ENCODE data around the gene SIGMAR1.

Gene SIGMAR1

DNA sequence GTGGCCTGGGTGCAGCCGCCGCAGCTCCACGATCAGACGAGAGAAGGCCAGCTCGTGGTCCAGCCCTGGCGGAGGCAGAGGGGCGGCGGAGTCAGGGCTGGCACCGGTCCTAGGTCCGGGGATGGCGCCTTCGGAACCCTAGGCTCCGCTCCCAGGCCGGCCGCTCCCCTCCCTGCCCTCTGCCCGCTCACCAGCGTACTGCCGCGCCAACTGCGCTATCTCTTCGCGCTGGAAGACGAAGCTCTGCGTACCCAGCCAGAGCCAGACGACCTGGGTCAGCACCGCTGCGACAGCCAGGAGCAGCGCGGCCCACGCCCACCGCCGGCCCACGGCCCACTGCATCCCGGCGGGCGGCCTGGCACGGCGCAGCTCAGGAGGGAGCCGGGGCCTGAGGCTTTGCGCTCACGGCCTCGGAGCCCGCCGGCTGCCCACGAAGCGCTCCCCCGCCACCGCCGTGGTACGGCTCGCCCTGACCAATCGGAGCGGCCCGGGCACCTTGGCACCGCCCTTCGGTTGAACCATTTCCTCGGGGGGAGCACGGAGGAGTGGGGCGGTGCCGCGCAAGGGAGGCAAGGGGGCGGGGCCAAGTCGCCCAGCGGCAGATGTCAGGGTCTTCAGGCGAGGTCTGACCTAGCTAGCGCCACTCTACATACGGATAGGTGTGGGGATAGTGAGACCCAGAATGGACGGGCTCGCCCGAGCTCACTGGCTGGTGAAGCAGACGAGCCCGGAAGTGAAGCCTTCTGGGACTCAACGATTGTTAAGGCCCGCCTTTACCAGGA lies at the start of gene SIGMAR1:
Gene SIGMAR1, minus strand, starts transcription at position 432 of the 782 bp plus-strand sequence. Its CDS starts 90 bp downstream, at position 342.
- peak; percentile 94 for DNase-seq

DNA sequence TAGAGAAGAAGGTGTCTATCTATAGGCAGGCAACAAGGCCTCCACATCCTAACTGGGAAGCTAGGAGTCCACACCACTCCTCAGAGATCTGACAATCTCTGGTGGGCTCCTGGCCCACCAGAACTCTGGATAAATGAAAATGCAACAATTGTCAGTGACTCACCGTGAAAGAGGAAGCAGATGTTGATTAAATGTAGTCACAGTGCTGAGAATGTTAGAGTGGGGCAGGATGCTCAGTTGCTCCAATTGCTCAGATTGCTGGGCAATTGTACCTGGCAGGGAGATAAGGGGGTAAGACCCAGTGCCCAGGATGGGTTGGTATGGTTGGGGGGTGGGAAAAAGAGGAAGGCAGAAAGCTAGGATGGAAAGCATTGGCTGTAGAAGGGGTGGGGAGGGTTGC lies 49.1 kb upstream of the SIGMAR1 start:
- DNase-seq: no peak

DNA sequence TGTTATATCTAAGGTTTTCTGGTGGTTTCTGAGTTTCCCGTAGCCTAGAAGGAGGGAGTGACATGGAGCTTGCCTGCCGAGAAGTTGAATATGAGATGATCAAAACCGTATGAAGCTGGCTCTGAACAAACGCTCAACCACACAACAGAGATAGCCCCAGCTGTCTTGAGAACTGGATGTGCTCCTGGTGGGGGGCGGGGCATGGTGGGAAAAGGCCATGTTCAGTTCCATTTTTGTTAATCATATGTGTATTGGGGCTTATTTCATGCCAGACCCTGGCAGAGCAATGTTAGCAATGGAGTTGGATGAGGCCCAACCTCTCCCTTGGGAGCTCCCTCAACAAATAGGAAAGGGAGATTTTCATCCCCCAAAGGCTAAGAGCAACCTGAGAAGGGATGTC lies 48.6 kb upstream of the SIGMAR1 start:
- DNase-seq: no peak

DNA sequence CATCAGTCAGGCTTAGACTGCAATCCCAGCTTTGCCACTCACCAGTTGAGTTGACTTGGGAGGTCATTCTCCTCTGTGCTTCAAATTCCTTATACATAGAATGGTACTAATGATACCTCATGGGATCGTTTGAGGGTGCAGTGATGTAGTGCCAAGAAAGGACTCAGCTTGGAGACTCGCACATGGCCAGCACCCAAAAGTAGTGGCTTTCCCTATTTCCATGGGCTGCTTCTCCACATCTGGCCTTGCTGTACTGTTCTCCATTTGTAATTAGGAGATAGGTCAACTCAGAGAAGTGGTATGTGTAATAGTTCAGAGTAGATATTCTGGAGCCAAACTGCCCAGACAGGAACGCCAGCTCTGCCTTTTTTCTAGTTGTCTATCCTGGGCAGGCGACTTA lies 48.0 kb upstream of the SIGMAR1 start:
- DNase-seq: no peak

DNA sequence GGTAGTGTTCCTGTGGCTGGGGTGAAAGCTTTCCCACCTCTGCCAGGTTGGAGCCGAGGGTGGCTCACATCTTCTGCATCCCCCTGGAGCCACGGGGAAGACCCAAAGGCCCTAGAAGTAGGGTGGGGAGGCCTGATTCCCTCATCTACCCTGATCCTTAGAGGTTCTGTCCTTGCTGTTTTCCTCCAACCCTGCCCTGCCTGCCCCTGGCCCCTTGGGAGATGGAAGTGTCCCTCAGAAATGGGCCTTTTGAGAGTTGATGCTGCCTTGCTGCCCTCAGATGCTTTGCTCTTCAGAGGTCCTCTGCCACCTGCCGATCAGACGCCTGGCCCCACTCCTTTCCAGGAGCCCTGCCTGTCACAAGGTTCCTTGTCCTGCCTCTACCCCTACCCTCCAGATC lies 47.2 kb upstream of the SIGMAR1 start:
- no peak for DNase-seq

DNA sequence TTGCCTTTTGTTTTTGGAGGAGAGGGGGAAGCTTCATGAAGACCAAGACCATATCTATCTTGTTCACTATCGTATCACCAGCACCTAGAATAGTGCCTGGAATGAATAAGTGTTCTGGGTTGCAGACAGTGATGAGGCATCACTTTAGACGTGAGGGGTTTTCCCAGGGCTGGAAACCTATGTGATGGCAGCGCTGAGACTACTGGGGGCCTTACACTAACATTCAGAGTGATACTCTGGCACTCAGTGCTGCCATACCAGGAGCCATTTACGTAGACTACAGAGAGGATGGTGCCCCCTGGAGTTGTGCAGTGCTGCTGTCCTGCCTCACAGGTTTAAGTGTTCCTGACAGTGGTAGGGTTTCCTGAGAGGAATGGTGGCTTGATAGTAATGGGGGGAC lies 46.6 kb upstream of the SIGMAR1 start:
- DNase-seq: no peak

DNA sequence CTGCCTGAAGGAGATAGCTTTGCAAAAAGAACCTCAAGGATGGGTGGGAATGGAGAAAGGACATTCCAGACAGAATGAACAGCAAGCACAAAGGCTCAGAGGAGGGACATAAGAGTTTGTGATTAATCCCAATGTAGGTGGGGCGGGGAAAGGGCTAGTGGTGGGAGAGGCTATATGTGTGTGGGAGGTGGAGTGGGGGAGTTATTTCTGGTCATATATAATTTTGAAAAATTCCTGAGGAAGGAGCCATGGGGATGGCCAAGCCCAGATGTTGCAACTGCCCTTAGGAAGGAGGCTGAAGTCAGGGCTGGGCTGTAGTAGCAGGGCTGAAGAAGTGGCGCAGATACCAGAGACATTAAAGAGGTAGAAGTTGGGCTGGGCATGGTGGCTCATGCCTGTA lies 38.3 kb upstream of the SIGMAR1 start:
- no peak for DNase-seq

DNA sequence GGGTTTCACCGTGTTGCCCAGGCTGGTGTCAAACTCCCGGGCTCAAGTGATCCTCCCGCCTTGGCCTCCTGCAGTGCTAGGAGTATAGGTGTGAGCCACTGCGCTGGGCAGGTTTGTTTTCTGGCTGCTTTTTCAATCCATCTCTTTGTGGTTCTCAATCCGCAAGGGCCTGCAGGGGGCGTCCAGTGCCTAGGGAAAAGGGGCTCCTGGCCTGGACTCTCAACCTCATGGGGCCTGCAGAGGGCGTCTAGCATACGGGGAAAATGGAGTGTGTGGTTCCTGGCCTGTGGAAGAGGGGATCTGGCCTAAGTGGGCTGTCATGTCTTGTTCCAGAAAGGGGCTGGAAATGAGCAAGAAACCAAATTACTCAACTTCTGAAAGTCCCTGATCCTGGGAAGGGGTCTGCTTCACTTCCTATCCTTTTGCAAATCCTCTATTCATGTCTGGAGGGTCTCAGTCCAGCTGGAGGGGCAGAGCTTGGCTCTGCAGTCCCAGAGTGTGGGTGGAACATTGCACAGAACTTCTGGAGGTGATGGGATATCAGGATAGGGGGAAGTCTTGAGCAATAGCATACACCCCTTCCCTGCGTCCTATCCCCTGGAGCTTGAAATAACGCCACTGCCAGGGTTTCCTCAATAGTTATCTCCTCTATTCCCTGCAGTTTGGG lies 37.6 kb upstream of the SIGMAR1 start:
- DNase-seq: peak; percentile 90

DNA sequence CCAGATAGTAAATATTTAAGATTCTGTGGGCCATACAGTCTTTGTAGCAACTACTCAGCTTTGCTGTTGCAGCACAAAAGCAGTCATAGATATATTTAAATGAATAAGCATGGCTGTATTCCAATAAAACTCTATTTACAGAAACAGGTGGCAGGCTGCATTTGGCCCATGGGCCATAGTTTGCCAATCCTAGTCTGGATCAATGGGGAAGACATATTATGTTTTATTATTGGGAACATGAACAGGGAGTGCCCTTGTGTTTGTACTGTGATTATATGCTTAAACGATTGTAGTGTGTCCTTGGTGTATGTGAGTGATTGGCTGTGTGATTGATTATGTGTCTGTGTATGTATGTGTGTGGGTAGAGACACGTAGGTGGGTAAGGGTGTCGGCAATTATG lies 36.9 kb upstream of the SIGMAR1 start:
- no peak for DNase-seq

DNA sequence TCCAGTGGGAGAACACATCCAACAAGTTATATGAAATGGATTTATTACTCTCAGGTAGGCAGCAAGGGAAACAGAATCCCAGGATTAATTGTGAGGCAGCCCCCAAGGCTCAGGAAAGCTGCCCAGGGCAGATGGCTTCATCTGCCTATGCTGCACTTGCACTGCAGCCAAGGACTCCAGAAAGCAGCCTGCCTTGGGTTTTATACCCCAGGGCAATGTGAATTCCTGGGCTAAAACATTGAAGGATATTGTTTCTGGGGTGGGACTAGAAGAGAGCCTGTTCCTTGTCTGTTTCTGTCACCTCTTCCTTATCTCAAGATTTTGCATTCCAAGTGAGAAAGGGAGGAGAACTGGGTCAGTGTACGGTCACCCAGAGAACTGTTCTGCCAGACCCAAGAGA lies 33.7 kb upstream of the SIGMAR1 start:
- DNase-seq: no peak

DNA sequence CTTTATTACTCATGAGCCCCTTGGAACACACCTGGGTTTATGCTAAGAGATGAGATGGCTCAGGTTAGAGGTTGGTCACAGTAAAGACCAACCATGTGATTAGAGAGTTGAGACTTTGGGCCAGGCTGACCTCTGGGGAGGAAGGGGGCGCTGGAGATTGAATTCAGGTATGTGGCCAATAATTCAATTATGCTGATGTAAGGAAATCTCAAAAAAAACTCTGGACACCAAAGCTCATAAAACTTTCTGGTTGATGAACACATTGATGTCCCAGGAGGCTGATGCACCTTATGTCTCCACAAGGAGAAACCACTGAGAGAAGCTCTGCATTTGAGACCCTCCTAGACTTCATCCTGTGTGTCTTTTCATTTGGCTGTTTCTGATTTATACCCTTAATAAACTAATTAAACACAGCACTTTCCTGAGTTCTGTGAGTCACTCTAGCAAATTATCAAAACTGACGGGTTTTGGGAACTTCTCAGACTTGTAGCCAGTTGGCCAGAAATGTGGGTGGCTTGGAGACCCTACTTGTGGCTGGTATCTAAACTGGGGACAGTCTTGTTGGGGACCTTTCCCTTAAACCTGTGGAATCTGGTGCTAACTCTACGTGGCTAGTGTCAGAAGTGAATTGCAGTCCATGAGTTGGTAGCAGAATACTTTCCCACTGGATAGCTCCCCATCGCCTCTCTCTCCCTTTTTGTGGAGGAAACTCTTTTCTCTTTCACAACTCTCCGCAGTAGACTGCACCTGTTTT lies 32.4 kb upstream of the SIGMAR1 start:
- DNase-seq: no peak

DNA sequence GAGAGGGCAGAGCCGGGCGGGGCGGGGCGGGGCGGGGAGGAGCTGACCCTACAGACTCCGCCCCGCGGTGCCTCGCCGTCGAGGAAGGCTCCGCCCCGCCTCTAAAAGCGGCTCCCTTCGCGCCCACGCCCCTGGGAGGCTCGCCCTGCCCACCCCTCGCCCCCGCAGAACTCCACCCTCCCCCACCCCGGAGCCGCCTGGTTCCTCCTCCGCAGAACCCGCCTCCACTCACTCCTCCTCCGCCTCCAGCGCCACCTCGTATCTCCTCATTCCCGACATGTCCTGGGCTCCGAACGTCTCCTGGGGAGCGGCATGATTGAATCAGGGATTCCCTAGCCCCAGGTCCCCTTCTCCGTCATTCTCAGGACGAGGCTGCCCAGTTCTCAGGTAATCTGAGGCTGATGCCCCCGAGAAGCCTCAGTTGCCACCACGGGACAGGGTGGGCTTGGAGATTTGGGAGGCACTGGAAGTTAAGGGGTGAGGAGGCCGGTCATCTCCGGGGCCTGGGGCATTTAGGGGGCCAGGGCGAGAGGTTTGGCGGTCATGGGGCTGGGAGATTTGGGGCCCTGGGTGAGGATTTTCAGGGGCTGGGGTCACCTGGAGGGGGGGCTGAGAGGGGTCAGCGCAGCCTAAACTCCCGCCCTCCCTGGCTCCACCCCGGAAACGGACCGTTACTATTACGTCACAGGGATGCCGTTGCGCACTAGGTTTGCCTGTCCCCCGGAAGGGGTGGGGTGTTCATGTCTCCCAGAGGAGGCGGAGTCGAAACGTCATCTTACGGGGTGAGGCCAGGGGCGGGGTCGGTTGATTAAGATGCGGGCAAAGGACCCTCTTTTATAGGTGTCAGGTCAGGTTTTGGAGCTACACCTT lies 28.0 kb upstream of the SIGMAR1 start:
- DNase-seq: peak; percentile 95

DNA sequence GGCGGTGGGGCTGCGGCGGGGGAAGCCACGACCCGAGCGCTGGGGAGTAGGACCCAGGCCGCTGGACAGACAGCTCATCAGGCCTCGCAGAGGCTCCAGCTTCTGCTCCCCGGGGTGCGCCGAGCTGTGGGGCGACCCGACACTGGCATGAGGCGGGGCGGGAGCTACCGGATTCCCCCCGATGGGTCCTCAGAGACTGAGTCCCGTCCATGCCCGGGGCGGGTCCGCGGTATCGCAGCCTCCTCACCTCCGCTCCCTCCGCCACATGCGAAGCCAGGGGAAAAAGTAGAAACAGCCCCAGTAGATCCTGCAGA lies 27.4 kb upstream of the SIGMAR1 start:
- no peak for DNase-seq

DNA sequence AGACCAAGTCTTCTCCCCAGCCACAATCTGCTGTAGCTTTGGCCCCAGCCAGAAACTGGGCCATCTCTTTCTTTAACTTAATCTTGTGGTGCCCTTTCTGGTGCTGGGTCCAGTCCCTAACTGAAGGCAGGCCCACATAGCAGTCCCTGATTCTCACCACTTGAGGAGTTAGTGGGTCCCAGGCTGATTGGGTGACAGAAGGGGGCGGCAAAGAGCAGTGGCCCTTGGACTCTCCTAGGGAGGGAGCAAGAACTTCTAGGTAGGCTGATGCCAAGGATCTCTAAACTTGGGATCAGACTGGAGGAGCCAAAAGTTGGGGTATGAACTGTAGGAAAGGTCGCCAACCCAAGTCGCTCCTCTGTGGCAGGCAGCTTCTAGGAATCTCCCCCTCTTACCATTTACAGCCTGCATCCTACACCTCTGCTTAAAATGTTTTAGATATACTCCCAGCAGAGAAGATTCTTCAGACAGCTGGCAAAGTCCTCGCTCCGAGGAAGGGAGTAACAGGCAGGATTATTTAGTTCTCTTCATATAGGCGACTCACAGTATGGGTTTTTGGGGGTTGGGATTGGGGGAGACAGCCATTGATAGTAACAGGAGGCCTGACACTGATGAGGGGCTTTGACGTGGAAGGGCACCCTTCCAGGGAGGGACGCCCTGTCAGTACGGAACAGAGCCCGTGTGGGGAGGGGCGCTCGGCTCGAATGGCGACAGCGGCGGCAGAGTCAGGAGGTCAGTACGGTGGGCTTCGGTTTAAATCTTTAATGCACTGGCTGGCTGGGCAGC lies 26.9 kb upstream of the SIGMAR1 start:
- DNase-seq: peak; percentile 90

DNA sequence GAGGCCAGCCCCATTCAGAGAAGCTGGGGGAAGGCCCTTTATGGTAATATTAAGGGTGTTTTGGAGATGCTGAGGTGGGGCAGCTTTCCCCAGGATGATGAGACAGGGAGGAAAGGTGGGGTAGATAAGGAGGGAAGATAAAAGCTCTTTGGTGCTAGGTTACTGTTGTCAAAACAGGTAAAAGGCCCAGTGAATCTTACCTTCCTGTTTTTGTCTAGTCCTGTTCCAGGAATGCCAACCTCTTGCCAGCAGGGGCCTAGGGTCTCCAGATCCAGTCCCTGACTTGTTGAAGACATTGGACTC lies 25.7 kb upstream of the SIGMAR1 start:
- no peak for DNase-seq

DNA sequence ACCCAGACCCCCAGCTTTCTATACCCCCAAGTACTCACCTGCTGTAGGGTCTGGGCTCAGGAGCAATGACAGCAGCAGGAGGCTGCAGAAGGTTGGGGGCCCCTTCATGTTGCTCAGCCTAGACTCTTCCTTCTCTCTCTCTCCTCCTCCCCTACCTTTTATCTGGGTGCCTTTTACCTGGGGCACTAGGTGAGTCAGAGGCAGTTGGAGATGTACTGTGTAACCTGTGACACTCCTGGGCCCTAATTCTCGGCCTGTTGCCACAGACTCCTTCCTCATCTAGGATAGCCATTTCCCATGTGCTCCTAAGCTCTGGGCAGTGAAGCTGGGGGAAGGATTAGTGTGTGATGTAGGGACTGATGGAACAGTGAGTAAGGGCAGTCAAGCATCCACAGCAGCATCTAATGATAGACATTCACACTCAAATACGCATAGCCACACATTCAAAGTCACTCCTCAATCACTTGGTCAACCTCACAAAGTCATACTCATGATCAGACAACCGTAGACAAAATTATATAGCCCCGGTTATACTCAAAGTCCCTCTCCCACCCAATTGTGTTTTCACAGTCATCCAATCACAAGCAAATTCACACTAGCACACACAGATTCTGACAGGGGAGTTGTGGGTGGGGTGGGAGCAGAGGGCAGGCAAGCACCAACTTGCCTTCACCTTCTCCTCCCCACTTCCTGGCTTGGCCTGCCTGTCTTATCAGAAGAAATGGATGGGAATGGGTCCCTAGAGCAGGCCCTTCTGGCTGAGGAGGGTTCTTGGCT lies 25.1 kb upstream of the SIGMAR1 start, which contains the start of gene CCL27:
Gene CCL27, minus strand, starts transcription at position 132 of the 777 bp plus-strand sequence. Its CDS starts 24 bp downstream, at position 108.
- no peak for DNase-seq

DNA sequence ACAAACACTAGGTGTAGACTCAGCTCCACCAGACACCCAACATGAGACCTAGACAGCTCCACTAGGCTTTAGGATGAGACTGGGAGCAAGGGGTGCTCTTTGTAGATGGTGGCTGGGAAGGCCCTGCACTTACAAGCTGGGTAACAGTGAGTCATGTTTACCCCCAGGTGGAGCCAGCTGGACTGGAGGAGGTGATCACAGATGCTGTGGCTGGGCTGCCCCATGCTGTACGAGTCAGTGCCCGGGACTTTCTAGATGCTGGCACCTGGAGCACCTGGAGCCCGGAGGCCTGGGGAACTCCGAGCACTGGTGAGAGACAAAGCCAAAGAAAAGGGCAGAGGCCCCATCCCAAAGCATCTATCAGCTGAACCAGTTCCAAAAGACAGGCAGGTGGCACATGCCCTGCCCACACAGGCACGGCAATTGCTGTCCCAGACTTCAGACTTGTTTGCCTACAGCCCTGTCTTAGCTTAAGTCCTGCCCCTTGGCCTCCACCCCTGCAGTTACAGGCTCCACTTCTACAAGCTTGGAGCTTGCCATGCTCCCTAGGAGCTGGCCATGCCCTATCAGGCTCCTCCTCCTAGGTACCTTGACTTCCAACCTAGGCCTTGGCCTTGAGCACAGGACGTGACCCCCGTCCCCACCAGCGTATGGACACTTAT lies 22.1 kb upstream of the SIGMAR1 start:
- DNase-seq: no peak

DNA sequence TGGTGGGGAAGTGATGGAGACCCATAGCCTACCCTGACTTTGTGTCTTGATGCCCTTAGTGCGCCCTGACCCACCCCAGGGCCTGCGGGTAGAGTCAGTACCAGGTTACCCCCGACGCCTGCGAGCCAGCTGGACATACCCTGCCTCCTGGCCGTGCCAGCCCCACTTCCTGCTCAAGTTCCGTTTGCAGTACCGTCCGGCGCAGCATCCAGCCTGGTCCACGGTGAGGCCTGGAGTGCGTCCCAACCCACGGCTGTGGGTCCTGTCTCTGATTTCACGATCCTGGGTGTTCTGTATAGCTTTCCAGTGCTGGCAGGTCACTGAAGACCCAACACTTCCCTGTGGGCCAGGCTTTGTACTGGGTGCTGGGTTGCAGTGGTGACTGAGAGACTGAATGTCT lies 20.9 kb upstream of the SIGMAR1 start:
- DNase-seq: no peak

DNA sequence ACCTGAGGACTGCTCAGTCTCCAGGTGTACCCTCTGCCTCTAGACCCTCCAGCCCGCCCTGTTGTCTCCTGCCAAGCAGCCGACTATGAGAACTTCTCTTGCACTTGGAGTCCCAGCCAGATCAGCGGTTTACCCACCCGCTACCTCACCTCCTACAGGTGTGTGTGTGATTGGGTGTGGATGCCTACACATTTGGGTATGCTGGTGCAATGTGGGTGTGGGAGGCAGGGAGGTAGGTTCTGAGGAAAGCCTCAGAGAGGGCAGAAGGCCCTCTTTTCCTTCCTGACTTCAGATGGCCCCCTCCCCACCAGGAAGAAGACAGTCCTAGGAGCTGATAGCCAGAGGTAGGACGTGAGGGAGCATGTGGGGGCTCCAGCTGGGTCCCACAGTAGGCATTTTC lies 19.4 kb upstream of the SIGMAR1 start:
- no peak for DNase-seq

DNA sequence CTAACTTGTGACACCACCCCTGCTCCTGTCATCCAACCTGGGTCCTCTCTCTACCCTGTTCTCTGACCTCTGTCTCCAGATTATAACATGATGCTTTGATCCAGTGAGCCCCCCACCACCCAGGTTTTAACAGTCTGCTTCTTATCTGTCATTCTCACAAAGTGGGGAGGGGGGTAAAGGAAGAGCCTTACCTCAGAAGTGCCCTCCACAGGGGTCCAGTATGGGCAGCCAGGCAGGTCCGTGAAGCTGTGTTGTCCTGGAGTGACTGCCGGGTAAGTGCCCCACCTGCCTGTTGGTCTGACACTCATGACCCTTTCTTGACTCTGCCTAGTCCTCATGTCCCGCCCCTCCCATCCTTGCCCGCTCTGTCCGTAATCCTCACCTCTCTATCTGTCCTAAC lies 17.8 kb upstream of the SIGMAR1 start:
- DNase-seq: no peak
